Measurements from ENCODE around the gene DIO2. TPM values are rescaled to one million over a fixed set of nuclear protein-coding genes. Genes with fewer than 3 reads are reported as not detected.

DIO2 gene
- total and polyA plus RNA-seq, 2 of the 4 experiments (the other 2 are of a cell fraction), result 12.8 to 24.2 TPM

- H3K18ac ChIP-seq (ENCODE audit: low read depth, low read length), result no peak overlapping the region
- dilution Hi-C loops (cut with HindIII; ENCODE audit: low sequenced_read_pairs, unreplicated experiment) (no loop called here), in situ Hi-C loops (cut with MboI; ENCODE audit: low sequenced_read_pairs) (no loop called here), intact Hi-C loops (cut with micrococcal nuclease) (no loop called here)
- H4K8ac ChIP-seq (ENCODE audit: low read depth in 2 of 2, low read length in 2 of 2), result no peak overlapping the region
- BruUV-seq (replicated peaks), result no TSS peak
- no peaks in the 10 kb centered on the region; the same call in 1 of the 2 replicates for H3K9me1 ChIP-seq (ENCODE audit: insufficient read depth, low read length)
- no peak overlapping the region for H3K56ac ChIP-seq (ENCODE audit: extremely low read depth, insufficient read depth, low read length)
- no peak overlapping the region for H3K4me3 ChIP-seq (ENCODE audit: insufficient read depth, low read depth, low read length)
- no peaks in the 10 kb centered on the region for H3K9me3 ChIP-seq (ENCODE audit: control insufficient read depth, insufficient read depth, low read length)
- H3K4me2 ChIP-seq (ENCODE audit: low read depth, low read length), result no peak overlapping the region
- TF ChIP-seq CTCF (conservative IDR thresholded peaks at IDR 0.05; ENCODE audit: low read depth, low read length) (no peak), POLR2A (IDR thresholded peaks at IDR 0.05; ENCODE audit: low read depth, low read length) (no peak), SMC3 (IDR thresholded peaks at IDR 0.05; ENCODE audit: low read depth, low read length) (no peak), NFE2L2 (IDR thresholded peaks at IDR 0.05; ENCODE audit: low read depth, low read length) (no peak), CEBPB (IDR thresholded peaks at IDR 0.05; ENCODE audit: low read depth, low read length) (no peak), MAFK (IDR thresholded peaks at IDR 0.05; ENCODE audit: low read depth, low read length) (no peak), RFX5 (IDR thresholded peaks at IDR 0.05; ENCODE audit: low read depth, low read length) (no peak)
- no peaks in the 10 kb centered on the region for H4K20me1 ChIP-seq (ENCODE audit: insufficient read depth, low read length)
- no peak overlapping the region for H4K91ac ChIP-seq (ENCODE audit: insufficient read depth, low read depth, low read length)
- no peak overlapping the region for H2AFZ ChIP-seq (replicated peaks; ENCODE audit: low read length, poor library complexity)
- ChIA-PET POLR2A (ENCODE audit: unreplicated experiment) (no interaction called here), CTCF (no interaction called here)
- no peak overlapping the region for H2AK9ac ChIP-seq (replicated peaks; ENCODE audit: low read depth, low read length, poor library complexity)
- no peak overlapping the region for H3K4ac ChIP-seq (ENCODE audit: low read depth, low read length)
- no peak overlapping the region for H3K23ac ChIP-seq (ENCODE audit: low read depth, low read length)
- no peak overlapping the region for H3K9ac ChIP-seq (ENCODE audit: low read depth, low read length)
- no peak overlapping the region for H2BK5ac ChIP-seq (ENCODE audit: low read depth, low read length, poor library complexity, severe bottlenecking)
- H3K4me1 ChIP-seq (ENCODE audit: control insufficient read depth, insufficient read depth, low read length), result no peaks in the 10 kb centered on the region
- no CpG with 5 or more reads among the region's 5 CpGs for WGBS, 2 experiments (ENCODE audit: extremely low coverage in 2 of 2, insufficient read length in 1 of 2)
- no peak overlapping the region for H3K27ac ChIP-seq (ENCODE audit: insufficient read depth, low read length)
- DNase-seq, result no peak
- no peak overlapping the region for H2BK20ac ChIP-seq (ENCODE audit: low read depth, low read length)
- H3K79me1 ChIP-seq (ENCODE audit: low read depth in 1 of 2, low read length in 2 of 2), result no peaks in the 10 kb centered on the region
- no peak overlapping the region for H2BK120ac ChIP-seq (ENCODE audit: low read depth, low read length)
- H4K5ac ChIP-seq (ENCODE audit: low read depth, low read length), result no peak overlapping the region
- ATAC-seq (ENCODE audit: low read depth), result no peak
- no peaks in the 10 kb centered on the region for H3K27me3 ChIP-seq (ENCODE audit: control insufficient read depth, insufficient read depth, low read length)
- no peak overlapping the region for H2BK15ac ChIP-seq (ENCODE audit: low read depth, low read length)
- no peak overlapping the region for H3K14ac ChIP-seq (replicated peaks; ENCODE audit: low read depth, low read length)
- H2AK5ac ChIP-seq (ENCODE audit: low read depth, low read length), result no peak overlapping the region
- no peaks in the 10 kb centered on the region for H3K36me3 ChIP-seq (ENCODE audit: control insufficient read depth, insufficient read depth, low read length)
Measured at GRCh38 chr14:80260645-80261044, 49.3 kb upstream of the DIO2 start.
